GM10248 (cell line): Measurements from ENCODE around the gene PDE2A.

ENCODE experiments used
- CTCF ChIA-PET: fragments of 300-600 bp; sonication (Branson Sonifier 250); formaldehyde crosslinking; extraction: SDS; loops from one replicate; lab custom pipeline; 2021; ENCODE audit warnings: antibody characterized with exemption; lab: Yijun Ruan, JAX
- POLR2A ChIA-PET: fragments of 350-650 bp; sonication (Branson Sonifier 250); formaldehyde crosslinking; extraction: SDS; loops from one replicate; lab custom pipeline; 2020; ENCODE audit warnings: antibody characterized with exemption; lab: Yijun Ruan, JAX
- DNase-seq: peaks from one replicate; pipeline ENCODE4 v3.0.0; 2012; ENCODE audit errors: extremely low spot score
- CTCF ChIP-seq: IDR thresholded peaks from 2 replicates; pipeline ENCODE4 v1.5.1; 2012; ENCODE audit warnings: mild to moderate bottlenecking, low read depth; ENCODE audit errors: extremely low read depth, missing control alignments, control extremely low read depth

The PDE2A gene

GRCh38 chr11:72658989-72659640 lies 15.1 kb downstream of the PDE2A start:
- no peak for TF ChIP-seq CTCF
- CTCF ChIA-PET: interaction anchor here (0.7 to 1.9 kb wide), 3 partner anchors 9 to 24 kb away, joined by 3 to 5 read pairs (median 3); no protein-coding TSS in a partner anchor
- POLR2A ChIA-PET: no interaction called here
- DNase-seq: no peak

- POLR2A ChIA-PET: no interaction called here
- no peak for DNase-seq
Observed at GRCh38 chr11:72657411-72658100, 16.7 kb downstream of the PDE2A start.

GRCh38 chr11:72655896-72656464 lies 18.2 kb downstream of the PDE2A start:
- ChIA-PET POLR2A (no interaction called here), CTCF (interaction anchor here (1.6 kb wide), 1 partner anchor 69 kb away, joined by 3 read pairs; no protein-coding TSS in a partner anchor)
- no peak for TF ChIP-seq CTCF
- no peak for DNase-seq

More at GRCh38 chr11:72657411-72658100, 16.7 kb downstream of the PDE2A start:
- CTCF ChIA-PET: interaction anchor here (0.7 to 1.1 kb wide), 2 partner anchors 49 to 71 kb away, joined by 3 read pairs; no protein-coding TSS in a partner anchor
- no peak for TF ChIP-seq CTCF

GRCh38 chr11:72655014-72655413 lies 19.2 kb downstream of the PDE2A start:
- CTCF ChIA-PET: interaction anchor here (1.6 kb wide), 1 partner anchor 68 kb away, joined by 3 read pairs; no protein-coding TSS in a partner anchor
- TF ChIP-seq CTCF: no peak
- no peak for DNase-seq
- POLR2A ChIA-PET: no interaction called here

GRCh38 chr11:72653649-72654048 lies 20.6 kb downstream of the PDE2A start:
- TF ChIP-seq CTCF: no peak
- CTCF ChIA-PET: interaction anchor here (1.5 to 1.7 kb wide), 3 partner anchors 11 to 31 kb away, joined by 3 to 8 read pairs (median 3); no protein-coding TSS in a partner anchor

More at GRCh38 chr11:72653649-72654048, 20.6 kb downstream of the PDE2A start:
- POLR2A ChIA-PET: no interaction called here
- DNase-seq: no peak
